Fibroblast of the conjunctiva (primary cell): ENCODE measurements around the gene SLC25A29.

Experiments
- DNase-seq: peaks from one replicate; pipeline ENCODE4 v3.0.0-alpha.2; 2010; ENCODE audit warnings: low read depth

SLC25A29 gene

GRCh38 chr14:100332071-100332639, 25.9 kb upstream of the SLC25A29 start:
- no peak for DNase-seq

DNA sequence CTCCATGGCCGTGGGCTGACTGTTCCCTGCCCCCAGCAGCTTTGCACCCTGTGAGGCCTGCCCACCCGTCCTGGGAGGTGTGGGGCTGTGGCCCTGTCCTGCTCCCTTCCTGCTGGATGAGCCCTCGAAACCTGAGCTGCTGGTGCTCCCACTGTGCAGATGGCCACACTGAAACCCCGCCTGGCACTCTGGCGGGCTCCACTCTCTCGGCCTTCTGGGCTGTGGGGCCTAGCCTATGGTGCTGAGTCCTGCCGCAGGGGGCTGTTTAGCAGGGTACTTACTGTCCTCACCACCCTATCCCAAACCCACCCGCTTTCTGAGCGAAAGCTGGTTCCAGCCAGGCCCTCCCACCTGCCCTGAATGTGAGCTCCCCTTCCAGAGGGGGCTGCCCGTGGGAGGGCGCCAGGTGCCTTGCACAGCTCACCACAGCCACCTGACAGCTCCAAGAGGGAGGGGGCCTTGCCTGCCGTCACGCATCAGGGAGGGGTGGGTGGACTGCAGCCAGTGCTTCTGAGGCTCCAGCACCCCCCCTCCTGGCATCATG, 24.2 kb upstream of the SLC25A29 start:
- no peak for DNase-seq

- no peak for DNase-seq
These were observed 23.7 kb upstream of the SLC25A29 start for GRCh38 chr14:100330007-100330344.

- no peak for DNase-seq
These were observed 23.2 kb upstream of the SLC25A29 start for GRCh38 chr14:100329233-100330006.

DNA sequence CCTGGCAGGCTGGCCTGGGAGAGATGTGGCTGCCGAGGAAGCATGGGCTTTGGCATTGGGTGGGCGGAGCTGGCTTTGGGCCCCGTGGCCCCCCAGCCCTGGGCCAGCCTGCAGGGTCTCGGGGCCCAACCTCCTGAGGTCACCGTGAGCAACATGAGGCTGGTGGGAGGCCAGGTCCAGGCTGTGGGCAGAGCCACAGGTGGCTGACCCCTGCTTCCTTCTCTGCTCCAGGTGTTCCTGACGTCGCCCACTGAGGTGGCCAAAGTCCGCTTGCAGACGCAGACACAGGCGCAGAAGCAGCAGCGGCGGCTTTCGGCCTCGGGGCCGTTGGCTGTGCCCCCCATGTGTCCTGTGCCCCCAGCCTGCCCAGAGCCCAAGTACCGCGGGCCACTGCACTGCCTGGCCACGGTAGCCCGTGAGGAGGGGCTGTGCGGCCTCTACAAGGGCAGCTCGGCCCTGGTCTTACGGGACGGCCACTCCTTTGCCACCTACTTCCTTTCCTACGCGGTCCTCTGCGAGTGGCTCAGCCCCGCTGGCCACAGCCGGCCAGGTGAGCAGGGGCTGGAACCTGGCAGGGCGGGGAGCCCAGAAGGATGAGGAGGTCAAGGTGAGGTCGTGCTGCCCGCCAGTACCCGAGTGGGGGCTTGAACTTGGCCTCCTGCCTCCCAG, 22.4 kb upstream of the SLC25A29 start:
- DNase-seq, result no peak

- DNase-seq, result no peak
These were observed 20.9 kb upstream of the SLC25A29 start for GRCh38 chr14:100327128-100327527.

DNA sequence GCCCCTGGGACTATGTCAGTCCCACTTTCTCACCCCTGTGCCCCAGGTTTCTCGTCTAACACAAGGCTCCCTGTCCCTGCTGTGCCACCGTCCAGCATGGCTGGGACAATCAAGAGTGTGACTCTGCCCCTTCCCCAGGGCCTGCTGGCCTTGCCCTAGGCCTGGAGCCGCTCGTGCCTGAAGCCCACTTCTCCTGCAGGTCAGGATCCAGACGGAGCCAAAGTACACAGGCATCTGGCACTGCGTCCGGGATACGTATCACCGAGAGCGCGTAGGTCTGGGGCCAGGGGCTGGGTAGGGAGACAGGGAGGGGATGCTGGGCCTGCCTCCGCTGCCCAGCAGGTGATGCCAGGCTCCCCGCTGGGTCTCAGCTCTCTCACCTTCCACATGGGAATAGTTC, 19.7 kb upstream of the SLC25A29 start:
- no peak for DNase-seq

- no peak for DNase-seq
These were observed 19.0 kb upstream of the SLC25A29 start for GRCh38 chr14:100325231-100325632.

- DNase-seq, result no peak
These were observed 17.7 kb upstream of the SLC25A29 start for GRCh38 chr14:100323942-100324307.

DNA sequence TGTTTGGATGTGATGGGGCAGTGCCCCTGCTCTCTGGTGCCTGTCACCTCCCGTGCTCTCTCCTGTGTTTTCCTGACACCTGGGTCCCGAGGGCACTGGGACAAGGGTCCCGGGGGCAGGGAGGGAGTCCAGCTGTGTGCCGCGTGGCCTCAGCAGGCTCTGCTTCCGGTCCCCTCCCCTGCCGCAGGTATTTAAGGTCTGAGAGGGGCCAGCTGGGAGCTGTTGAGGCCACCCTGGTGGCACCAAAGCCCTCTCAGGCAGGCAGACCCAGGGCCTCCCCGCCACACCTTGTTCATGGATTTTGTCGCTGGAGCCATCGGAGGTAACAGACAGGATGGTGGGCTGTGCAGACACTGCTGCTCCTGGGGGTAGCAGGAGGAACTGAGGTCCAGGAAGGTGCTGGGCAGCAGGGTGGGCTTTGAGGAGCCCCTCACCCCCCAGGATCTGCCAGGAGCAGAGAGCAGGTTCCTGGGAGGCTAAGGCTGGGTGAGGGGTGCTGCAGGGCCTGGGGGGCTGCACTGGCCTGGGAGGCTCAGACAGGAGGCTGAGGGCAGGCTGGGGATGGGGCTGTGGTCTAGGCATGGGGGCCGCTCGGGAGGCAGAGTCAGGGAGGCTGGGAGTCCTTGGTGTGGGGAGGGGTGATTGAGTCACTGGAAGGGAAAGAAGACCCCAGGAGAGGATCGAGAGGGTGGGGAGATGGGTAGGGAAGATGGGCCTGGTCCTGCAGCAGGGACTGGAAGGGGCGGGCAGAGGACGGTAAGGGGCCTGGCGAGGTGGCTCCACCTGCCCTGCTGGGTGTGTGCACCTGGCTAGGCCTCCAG, 17.1 kb upstream of the SLC25A29 start, which contains the start of gene SLC25A47:
Gene SLC25A47 (plus strand): TSS at position 219 of the 821 bp plus-strand sequence. CDS start 76 bp downstream, at position 295.
- DNase-seq, result no peak

GRCh38 chr14:100322138-100322957, 16.1 kb upstream of the SLC25A29 start:
- DNase-seq, result no peak

DNA sequence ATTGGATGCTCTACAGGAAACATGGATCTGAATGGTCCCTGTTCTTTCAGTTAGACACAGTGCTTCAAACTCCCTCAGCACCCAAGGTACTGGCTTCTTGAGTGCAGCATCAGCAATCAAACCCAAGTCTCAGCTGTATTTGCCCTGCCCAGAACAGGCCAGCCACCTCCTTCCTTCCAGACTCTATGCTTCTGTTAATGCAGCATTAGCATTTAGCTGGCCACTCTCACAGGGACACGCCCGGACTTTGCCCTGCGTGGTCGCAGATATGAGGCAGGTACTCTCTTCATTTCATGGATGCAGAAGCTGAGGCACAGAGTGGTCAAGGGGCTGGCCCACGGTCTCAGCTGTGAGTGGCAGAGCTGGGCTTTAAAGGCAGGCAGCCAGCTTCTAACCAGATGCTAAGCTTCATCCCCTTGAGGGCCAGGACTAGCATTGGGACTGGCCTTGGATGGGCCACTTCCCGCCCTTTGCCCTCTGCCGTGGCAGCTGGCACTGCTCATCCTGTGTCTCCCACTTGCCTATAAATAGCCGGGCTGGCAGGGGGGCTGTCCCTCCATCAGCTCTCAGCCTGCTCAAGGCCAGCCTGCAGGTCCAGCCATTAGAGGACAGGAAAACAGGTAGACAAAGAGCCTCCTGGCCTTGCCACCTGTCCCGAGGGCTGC, 15.4 kb upstream of the SLC25A29 start:
- no peak for DNase-seq

GRCh38 chr14:100320157-100320856, 14.1 kb upstream of the SLC25A29 start:
- no peak for DNase-seq

- DNase-seq, result peak; percentile 21
These were observed 11.9 kb upstream of the SLC25A29 start for GRCh38 chr14:100317912-100318808.

- no peak for DNase-seq
These were observed 11.1 kb upstream of the SLC25A29 start for GRCh38 chr14:100317389-100317788.

- no peak for DNase-seq
These were observed 8.5 kb upstream of the SLC25A29 start for GRCh38 chr14:100314724-100315123.

DNA sequence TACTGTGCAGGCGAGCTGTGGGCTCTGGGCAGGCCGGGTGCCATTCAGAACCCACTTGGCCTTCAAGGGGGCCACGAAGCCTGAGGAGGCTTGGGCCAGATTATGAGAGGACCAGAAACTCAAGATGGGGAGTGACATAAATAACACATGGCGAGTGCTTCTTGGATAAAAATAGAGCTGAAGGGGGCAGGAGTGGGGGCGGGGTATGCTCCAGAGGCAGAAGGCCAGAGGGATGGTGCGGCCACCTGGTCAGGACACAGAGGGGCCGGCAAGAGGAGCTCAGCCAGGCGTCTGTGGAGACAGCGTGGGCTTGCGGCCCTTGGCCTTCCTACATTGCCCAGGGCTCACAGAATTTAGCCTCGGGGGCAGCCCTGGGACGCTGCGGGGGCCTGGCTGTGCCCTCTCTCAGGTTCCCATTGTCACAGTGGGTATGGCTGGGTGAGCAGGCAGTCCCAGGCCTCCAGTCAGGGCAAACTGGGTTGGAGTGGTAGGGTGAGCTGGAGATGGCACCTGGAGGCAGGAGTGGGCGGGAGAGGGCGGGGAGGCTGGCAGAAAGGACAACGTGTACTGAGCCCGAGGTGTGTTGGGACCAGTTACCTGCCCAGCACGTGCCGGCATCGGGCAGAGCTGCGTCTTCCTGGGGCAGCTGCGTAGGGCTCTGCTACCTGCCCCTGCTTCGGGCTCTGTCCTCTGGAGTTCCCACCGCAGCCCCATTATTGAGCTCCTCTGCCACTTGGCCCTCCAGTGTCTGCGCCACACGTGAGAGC, 7.4 kb upstream of the SLC25A29 start:
- no peak for DNase-seq

GRCh38 chr14:100312877-100313400, 6.7 kb upstream of the SLC25A29 start:
- no peak for DNase-seq
